Mononuclear cell (primary cell): ENCODE measurements around the gene EOMES. TPM values are rescaled to one million over a fixed set of nuclear protein-coding genes. Genes with fewer than 3 reads are reported as not detected.

ENCODE experiments used
- H3K27me3 ChIP-seq: 2 replicates; pipeline ENCODE4 v1.6.0; 2011; ENCODE audit warnings: low read length, control low read depth; ENCODE audit not compliant: insufficient read depth
- H3K4me1 ChIP-seq: 2 replicates; pipeline ENCODE4 v1.5.1; 2011; ENCODE audit warnings: mild to moderate bottlenecking, low read length, control low read depth; ENCODE audit not compliant: insufficient read depth
- H3K4me3 ChIP-seq: 2 replicates; pipeline ENCODE4 v1.5.1; 2011; ENCODE audit warnings: mild to moderate bottlenecking, low read length, moderate library complexity
- H3K9me3 ChIP-seq: 2 replicates; pipeline ENCODE4 v1.5.1; 2011; ENCODE audit warnings: low read depth, mild to moderate bottlenecking, control low read depth, low read length
- total RNA-seq: library from RNA; depleted of rRNA; stranded (reverse); fragments of >200 nt; gene quantifications from one replicate; pipeline ENCODE4 v1.2.3, GENCODE V29; 2012

EOMES gene
- total RNA-seq, 1 donor, result 3.4 TPM

DNA sequence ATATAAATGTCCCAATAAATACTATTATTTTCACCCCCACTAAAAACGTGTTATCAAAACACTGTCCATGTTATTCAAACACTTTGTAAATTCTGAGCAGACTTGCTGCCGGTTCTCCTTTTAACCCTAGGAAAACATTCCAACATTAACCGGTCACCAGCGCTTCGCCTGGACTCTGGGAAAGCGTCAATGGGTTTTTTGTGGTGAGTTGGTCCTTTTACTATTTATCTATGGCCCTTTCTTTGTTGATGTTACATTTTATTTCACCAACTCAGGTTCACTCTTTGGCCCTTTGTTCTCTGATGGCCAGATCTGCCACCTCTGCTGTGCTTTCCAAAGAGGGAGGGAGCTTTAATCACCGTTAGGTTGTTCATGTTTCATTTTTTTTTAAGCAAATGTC lies 4.1 kb upstream of the EOMES start:
- Histone ChIP-seq H3K4me3 (no peak overlapping the region), H3K27me3 (peaks cover 98% of the 10 kb centered on the region), H3K4me1 (peaks cover 54% of the 10 kb centered on the region), H3K9me3 (no peaks in the 10 kb centered on the region)

GRCh38 chr3:27724459-27725197 lies 2.5 kb upstream of the EOMES start:
- H3K4me1 ChIP-seq, result peaks cover 51% of the 10 kb centered on the region
- peaks cover 97% of the 10 kb centered on the region for H3K27me3 ChIP-seq
- no peaks in the 10 kb centered on the region for H3K9me3 ChIP-seq
- H3K4me3 ChIP-seq, result no peak overlapping the region

DNA sequence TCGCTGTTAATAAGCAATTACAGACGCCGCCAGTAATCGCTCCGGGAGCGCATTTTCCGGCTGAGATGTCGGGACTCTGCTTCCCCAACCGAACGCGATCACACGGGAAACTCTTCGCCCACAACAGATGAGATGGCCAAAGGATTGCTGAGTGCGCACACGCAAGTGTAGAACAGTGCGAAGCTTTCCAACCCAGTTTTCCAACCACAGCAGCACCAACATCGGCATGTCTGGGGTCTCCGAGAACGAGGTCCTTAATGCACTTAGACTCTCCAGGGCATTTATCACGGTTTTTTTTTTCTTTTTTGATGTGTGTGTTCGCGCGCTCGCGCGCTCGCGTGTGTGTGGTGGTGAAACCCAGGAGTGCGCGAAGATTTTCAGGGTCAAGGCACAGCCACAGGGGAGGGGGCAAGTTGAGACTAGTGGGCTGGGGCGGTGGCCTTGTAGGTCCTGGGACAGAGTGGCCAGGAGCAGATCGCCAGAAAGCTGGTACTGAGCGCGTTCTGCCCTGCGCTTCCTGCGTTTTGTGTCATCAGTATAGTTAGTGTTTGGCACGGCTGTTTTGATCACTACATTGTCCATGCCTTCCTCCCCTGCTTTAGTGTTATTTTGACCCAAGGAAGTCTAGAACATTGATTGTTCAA lies 1.8 kb upstream of the EOMES start:
- H3K9me3 ChIP-seq, result no peaks in the 10 kb centered on the region
- H3K4me3 ChIP-seq, result peak overlapping the region; percentile 6
- H3K4me1 ChIP-seq, result peaks cover 44% of the 10 kb centered on the region
- H3K27me3 ChIP-seq, result peaks cover 97% of the 10 kb centered on the region

- Histone ChIP-seq H3K9me3 (no peaks in the 10 kb centered on the region), H3K4me1 (peaks cover 39% of the 10 kb centered on the region), H3K27me3 (peaks cover 96% of the 10 kb centered on the region), H3K4me3 (peak overlapping the region; percentile 6)
Observed at GRCh38 chr3:27723456-27723814, 1.3 kb upstream of the EOMES start.

- Histone ChIP-seq H3K9me3 (no peaks in the 10 kb centered on the region), H3K4me1 (peaks cover 36% of the 10 kb centered on the region), H3K4me3 (peak overlapping the region; percentile 6), H3K27me3 (peaks cover 96% of the 10 kb centered on the region)
Observed at GRCh38 chr3:27723001-27723445, 900 bp upstream of the EOMES start.

GRCh38 chr3:27720899-27721716 lies 1.0 kb downstream of the EOMES start:
- H3K4me1 ChIP-seq, result peaks cover 36% of the 10 kb centered on the region
- H3K27me3 ChIP-seq, result peaks cover 96% of the 10 kb centered on the region
- peak overlapping the region; percentile 43 for H3K4me3 ChIP-seq
- H3K9me3 ChIP-seq, result no peaks in the 10 kb centered on the region

GRCh38 chr3:27719314-27720003 lies 2.7 kb downstream of the EOMES start:
- Histone ChIP-seq H3K27me3 (peaks cover 93% of the 10 kb centered on the region), H3K4me1 (peaks cover 45% of the 10 kb centered on the region), H3K9me3 (no peaks in the 10 kb centered on the region), H3K4me3 (peak overlapping the region; percentile 15)

- H3K4me3 ChIP-seq, result no peak overlapping the region
- H3K4me1 ChIP-seq, result peaks cover 47% of the 10 kb centered on the region
- peaks cover 93% of the 10 kb centered on the region for H3K27me3 ChIP-seq
- no peaks in the 10 kb centered on the region for H3K9me3 ChIP-seq
Observed at GRCh38 chr3:27718459-27718858, 3.7 kb downstream of the EOMES start.

DNA sequence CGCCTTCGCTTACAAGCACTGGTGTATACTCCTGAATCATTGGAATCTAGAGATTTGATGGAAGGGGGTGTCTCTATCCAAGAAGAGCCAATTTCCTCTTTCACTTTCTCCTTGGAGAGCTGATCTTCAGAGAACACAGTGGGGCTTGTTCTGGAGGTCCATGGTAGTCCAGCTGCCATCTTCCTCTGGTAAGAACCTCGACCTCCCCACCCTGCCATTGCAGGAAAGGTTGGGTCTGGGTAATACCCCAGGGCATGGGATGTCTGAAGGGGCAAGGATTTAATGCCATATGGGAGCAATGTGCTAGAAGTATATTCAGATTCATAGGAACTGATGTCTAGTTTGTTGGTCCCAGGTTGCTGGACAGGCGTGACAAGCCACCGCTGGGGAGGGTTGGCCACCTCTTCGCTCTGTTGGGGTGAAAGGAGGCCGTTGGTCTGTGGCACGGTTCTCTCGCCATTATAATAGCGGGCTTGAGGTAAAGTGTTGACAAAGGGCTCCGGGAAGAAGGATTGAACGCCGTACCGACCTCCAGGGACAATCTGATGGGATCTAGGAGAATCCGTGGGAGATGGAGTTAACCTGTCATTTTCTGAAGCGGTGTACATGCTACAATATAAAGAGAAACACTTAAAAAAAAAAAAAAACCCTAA lies 4.8 kb downstream of the EOMES start:
- Histone ChIP-seq H3K4me3 (no peak overlapping the region), H3K27me3 (peaks cover 93% of the 10 kb centered on the region), H3K4me1 (peaks cover 47% of the 10 kb centered on the region), H3K9me3 (no peaks in the 10 kb centered on the region)

DNA sequence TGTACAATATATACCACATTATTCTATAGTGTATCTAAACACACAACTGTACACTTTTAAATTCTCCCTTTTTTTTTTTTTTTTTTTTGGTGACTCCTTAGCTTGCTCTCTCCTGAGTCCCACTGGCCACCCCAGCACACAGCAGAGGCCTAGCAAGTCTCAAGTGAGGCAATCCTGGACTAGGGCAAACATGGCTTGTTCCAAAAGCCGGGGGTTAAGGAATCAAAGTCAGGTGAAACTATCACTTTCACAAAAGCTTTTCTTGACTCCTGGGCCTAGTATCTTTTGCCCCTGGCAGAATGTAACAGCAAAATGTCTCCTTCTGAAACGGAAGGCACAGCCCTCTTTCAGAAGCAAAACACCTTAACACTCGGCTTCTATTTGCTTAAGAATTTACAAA lies 5.8 kb downstream of the EOMES start:
- Histone ChIP-seq H3K9me3 (no peaks in the 10 kb centered on the region), H3K4me1 (peaks cover 42% of the 10 kb centered on the region), H3K4me3 (no peak overlapping the region), H3K27me3 (peaks cover 94% of the 10 kb centered on the region)

- peaks cover 37% of the 10 kb centered on the region for H3K4me1 ChIP-seq
- H3K9me3 ChIP-seq, result no peaks in the 10 kb centered on the region
- H3K4me3 ChIP-seq, result no peak overlapping the region
- peaks cover 92% of the 10 kb centered on the region for H3K27me3 ChIP-seq
Observed at GRCh38 chr3:27715863-27716262, 6.3 kb downstream of the EOMES start.

DNA sequence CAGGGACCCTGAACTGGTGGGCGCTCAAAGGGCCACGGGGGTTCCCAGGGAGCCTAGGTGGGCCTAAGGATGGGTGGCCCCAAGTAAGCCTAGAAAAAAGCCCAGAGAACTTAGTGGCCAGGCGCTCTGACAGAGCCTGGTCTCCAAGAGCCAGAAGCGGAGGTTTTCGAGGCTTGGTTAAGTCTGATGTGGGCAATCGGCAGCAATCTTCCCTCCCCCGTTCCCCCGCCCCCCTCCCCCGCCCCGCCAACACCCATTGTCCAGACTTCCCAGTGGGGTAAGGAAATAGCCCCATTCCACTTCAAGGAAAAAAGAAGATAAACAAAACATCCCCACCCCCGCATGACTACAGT lies 6.7 kb downstream of the EOMES start:
- Histone ChIP-seq H3K4me1 (peaks cover 35% of the 10 kb centered on the region), H3K4me3 (peak overlapping the region; percentile 27)

GRCh38 chr3:27714692-27715453 lies 7.2 kb downstream of the EOMES start:
- H3K27me3 ChIP-seq, result peaks cover 92% of the 10 kb centered on the region
- H3K4me3 ChIP-seq, result peak overlapping the region; percentile 27

More for the DNA sequence above, 6.7 kb downstream of the EOMES start:
- peaks cover 92% of the 10 kb centered on the region for H3K27me3 ChIP-seq
- no peaks in the 10 kb centered on the region for H3K9me3 ChIP-seq

GRCh38 chr3:27714146-27714526 lies 8.0 kb downstream of the EOMES start:
- Histone ChIP-seq H3K4me1 (peaks cover 35% of the 10 kb centered on the region), H3K4me3 (peak overlapping the region; percentile 52), H3K9me3 (no peaks in the 10 kb centered on the region), H3K27me3 (peaks cover 89% of the 10 kb centered on the region)

More at GRCh38 chr3:27714692-27715453, 7.2 kb downstream of the EOMES start:
- Histone ChIP-seq H3K4me1 (peaks cover 35% of the 10 kb centered on the region), H3K9me3 (no peaks in the 10 kb centered on the region)
